SK-N-SH treated with all-trans-retinoic acid at 6 μM for 48 hours (cell line): ENCODE results near the gene POLR1C.
"Not testable (repeated sequence)": the region's sequence is repeated elsewhere in the genome, so short reads cannot be mapped to it uniquely, and the experiment has no call there.

Experiments used
- ATAC-seq: fragments of 200-7000 bp; cut with Tn5 transposase; 3 replicates; pipeline ENCODE4 v1.9.1; 2020; ENCODE audit warnings: mild to moderate bottlenecking, moderate library complexity
- BACH2 ChIP-seq: fragments of 250-450 bp; sonication (Bioruptor Pico); IDR thresholded peaks from 2 replicates; pipeline ENCODE4 v1.9.0; 2021; ENCODE audit warnings: mild to moderate bottlenecking, borderline replicate concordance
- CSDC2 ChIP-seq: fragments of 250-450 bp; sonication (Bioruptor Pico); IDR thresholded peaks from 2 replicates; pipeline ENCODE4 v1.5.0; 2020; ENCODE audit warnings: mild to moderate bottlenecking, moderate library complexity
- ESRRG ChIP-seq: fragments of 250-450 bp; sonication (Bioruptor Pico); IDR thresholded peaks from 2 replicates; pipeline ENCODE4 v1.6.1; 2021; ENCODE audit warnings: mild to moderate bottlenecking
- ISL1 ChIP-seq: fragments of 250-450 bp; sonication (Bioruptor Pico); IDR thresholded peaks from 2 replicates; pipeline ENCODE4 v2.1.2; 2022; ENCODE audit warnings: mild to moderate bottlenecking, moderate library complexity
- OSR1 ChIP-seq: fragments of 250-450 bp; sonication (Bioruptor Pico); IDR thresholded peaks from 2 replicates; pipeline ENCODE4 v1.8.0; 2022; ENCODE audit warnings: moderate library complexity, mild to moderate bottlenecking, inconsistent platforms
- PPARA ChIP-seq: fragments of 250-450 bp; sonication (Bioruptor Pico); IDR thresholded peaks from 2 replicates; pipeline ENCODE4 v1.5.0; 2020; ENCODE audit warnings: mild to moderate bottlenecking, borderline replicate concordance
- RARB ChIP-seq: fragments of 250-450 bp; sonication (Bioruptor Pico); IDR thresholded peaks from 2 replicates; pipeline ENCODE4 v1.8.0; 2021; ENCODE audit warnings: mild to moderate bottlenecking, moderate library complexity
- SNAI2 ChIP-seq: fragments of 250-450 bp; sonication (Bioruptor Pico); IDR thresholded peaks from 2 replicates; pipeline ENCODE4 v1.5.0; 2020; ENCODE audit warnings: mild to moderate bottlenecking, moderate library complexity
- TCF4 ChIP-seq: fragments of 250-450 bp; sonication (Bioruptor Pico); IDR thresholded peaks from 2 replicates; pipeline ENCODE4 v1.8.0; 2021; ENCODE audit warnings: mild to moderate bottlenecking, moderate library complexity, borderline replicate concordance
- TOX ChIP-seq: fragments of 250-450 bp; sonication (Bioruptor Pico); IDR thresholded peaks from 2 replicates; pipeline ENCODE4 v1.8.0; 2021; ENCODE audit warnings: mild to moderate bottlenecking, moderate library complexity, borderline replicate concordance
- ZC3H10 ChIP-seq: fragments of 250-450 bp; sonication (Bioruptor Pico); IDR thresholded peaks from 2 replicates; pipeline ENCODE4 v1.5.1; 2021; ENCODE audit warnings: mild to moderate bottlenecking, moderate library complexity
- ZFP3 ChIP-seq: fragments of 250-450 bp; sonication (Bioruptor Pico); IDR thresholded peaks from 2 replicates; pipeline ENCODE4 v1.5.0; 2020; ENCODE audit warnings: mild to moderate bottlenecking, moderate library complexity
- ZFP30 ChIP-seq: fragments of 450-650 bp; formaldehyde crosslinking; IDR thresholded peaks from 2 replicates; pipeline ENCODE4 v1.5.0; 2022; ENCODE audit warnings: mild to moderate bottlenecking, moderate library complexity
- ZNF565 ChIP-seq: fragments of 450-650 bp; formaldehyde crosslinking; conservative IDR thresholded peaks from 2 replicates; pipeline ENCODE4 v1.5.0; 2020; ENCODE audit warnings: low read depth, mild to moderate bottlenecking, moderate library complexity
- ZNF70 ChIP-seq: fragments of 450-650 bp; formaldehyde crosslinking; IDR thresholded peaks from 2 replicates; pipeline ENCODE4 v1.5.0; 2020; ENCODE audit warnings: mild to moderate bottlenecking, moderate library complexity
- ZNF8 ChIP-seq: fragments of 450-650 bp; formaldehyde crosslinking; IDR thresholded peaks from 2 replicates; pipeline ENCODE4 v1.5.0; 2020; ENCODE audit warnings: mild to moderate bottlenecking, moderate library complexity
- TF ChIP-seq, protein P1 (sequence below): fragments of 250-450 bp; sonication (Bioruptor Pico); IDR thresholded peaks from 2 replicates; pipeline ENCODE4 v1.8.0; 2020; ENCODE audit warnings: mild to moderate bottlenecking, moderate library complexity, borderline replicate concordance
- TF ChIP-seq, protein P2 (sequence below): fragments of 250-450 bp; sonication (Bioruptor Pico); IDR thresholded peaks from 2 replicates; pipeline ENCODE4 v1.5.0; 2020; ENCODE audit warnings: mild to moderate bottlenecking, moderate library complexity
- TF ChIP-seq, protein P3 (sequence below): fragments of 250-450 bp; sonication (Bioruptor Pico); IDR thresholded peaks from 2 replicates; pipeline ENCODE4 v1.8.0; 2021; ENCODE audit warnings: low read depth, mild to moderate bottlenecking, moderate library complexity, borderline replicate concordance
- TF ChIP-seq, protein P4 (sequence below): fragments of 250-450 bp; sonication (Bioruptor Pico); IDR thresholded peaks from 2 replicates; pipeline ENCODE4 v1.5.1; 2020; ENCODE audit warnings: low read depth, mild to moderate bottlenecking, moderate library complexity

The POLR1C gene

DNA sequence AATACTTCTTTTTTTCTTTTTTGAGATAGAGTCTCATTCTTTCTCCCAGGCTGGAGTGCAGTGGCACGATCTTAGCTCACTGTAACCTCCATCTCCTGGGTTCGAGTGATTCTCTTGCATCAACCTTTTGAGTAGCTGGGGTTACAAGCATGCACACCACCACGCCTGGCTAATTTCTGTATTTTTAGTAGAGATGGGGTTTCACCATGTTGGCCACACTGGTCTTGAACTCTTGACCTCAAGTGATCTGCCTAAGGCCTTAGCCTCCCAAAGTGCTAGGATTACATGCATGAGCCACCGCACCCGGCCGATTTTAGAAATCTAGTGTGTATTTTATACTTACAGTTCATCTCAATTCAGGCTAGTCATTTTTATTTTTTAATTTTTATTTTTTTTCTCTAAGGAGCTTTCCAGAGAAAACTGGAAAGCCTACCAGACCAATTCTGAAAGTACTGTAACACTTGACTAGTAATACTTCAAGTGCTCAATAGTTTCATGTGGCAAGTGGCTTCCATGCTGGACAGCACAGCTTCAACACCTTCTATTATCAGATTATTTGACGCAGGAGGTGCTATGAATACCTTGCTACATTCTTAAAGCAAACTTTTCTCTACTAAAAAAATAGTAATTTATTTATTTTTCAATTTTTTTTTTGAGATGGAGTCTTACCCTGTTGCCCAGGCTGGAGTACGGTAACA lies 25.0 kb downstream of the POLR1C start:
- TF ChIP-seq, protein P1, sequence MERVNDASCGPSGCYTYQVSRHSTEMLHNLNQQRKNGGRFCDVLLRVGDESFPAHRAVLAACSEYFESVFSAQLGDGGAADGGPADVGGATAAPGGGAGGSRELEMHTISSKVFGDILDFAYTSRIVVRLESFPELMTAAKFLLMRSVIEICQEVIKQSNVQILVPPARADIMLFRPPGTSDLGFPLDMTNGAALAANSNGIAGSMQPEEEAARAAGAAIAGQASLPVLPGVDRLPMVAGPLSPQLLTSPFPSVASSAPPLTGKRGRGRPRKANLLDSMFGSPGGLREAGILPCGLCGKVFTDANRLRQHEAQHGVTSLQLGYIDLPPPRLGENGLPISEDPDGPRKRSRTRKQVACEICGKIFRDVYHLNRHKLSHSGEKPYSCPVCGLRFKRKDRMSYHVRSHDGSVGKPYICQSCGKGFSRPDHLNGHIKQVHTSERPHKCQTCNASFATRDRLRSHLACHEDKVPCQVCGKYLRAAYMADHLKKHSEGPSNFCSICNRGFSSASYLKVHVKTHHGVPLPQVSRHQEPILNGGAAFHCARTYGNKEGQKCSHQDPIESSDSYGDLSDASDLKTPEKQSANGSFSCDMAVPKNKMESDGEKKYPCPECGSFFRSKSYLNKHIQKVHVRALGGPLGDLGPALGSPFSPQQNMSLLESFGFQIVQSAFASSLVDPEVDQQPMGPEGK (CRISPR knock-in tag) = no peak
- TF ChIP-seq ISL1 (CRISPR knock-in tag) (no peak), ZC3H10 (CRISPR knock-in tag) (no peak), CSDC2 (CRISPR knock-in tag) (no peak), SNAI2 (CRISPR knock-in tag) (no peak), ZFP30 (no peak), ESRRG (CRISPR knock-in tag) (no peak), ZNF70 (CRISPR knock-in tag) (no peak), TOX (no peak), ZNF565 (no peak), OSR1 (CRISPR knock-in tag) (no peak), TCF4 (CRISPR knock-in tag) (no peak), BACH2 (CRISPR knock-in tag) (no peak), ZFP3 (CRISPR knock-in tag) (no peak), ZNF8 (CRISPR knock-in tag) (no peak)
- TF ChIP-seq, protein P2, sequence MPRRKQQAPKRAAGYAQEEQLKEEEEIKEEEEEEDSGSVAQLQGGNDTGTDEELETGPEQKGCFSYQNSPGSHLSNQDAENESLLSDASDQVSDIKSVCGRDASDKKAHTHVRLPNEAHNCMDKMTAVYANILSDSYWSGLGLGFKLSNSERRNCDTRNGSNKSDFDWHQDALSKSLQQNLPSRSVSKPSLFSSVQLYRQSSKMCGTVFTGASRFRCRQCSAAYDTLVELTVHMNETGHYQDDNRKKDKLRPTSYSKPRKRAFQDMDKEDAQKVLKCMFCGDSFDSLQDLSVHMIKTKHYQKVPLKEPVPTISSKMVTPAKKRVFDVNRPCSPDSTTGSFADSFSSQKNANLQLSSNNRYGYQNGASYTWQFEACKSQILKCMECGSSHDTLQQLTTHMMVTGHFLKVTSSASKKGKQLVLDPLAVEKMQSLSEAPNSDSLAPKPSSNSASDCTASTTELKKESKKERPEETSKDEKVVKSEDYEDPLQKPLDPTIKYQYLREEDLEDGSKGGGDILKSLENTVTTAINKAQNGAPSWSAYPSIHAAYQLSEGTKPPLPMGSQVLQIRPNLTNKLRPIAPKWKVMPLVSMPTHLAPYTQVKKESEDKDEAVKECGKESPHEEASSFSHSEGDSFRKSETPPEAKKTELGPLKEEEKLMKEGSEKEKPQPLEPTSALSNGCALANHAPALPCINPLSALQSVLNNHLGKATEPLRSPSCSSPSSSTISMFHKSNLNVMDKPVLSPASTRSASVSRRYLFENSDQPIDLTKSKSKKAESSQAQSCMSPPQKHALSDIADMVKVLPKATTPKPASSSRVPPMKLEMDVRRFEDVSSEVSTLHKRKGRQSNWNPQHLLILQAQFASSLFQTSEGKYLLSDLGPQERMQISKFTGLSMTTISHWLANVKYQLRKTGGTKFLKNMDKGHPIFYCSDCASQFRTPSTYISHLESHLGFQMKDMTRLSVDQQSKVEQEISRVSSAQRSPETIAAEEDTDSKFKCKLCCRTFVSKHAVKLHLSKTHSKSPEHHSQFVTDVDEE (CRISPR knock-in tag) = no peak
- TF ChIP-seq, protein P3, sequence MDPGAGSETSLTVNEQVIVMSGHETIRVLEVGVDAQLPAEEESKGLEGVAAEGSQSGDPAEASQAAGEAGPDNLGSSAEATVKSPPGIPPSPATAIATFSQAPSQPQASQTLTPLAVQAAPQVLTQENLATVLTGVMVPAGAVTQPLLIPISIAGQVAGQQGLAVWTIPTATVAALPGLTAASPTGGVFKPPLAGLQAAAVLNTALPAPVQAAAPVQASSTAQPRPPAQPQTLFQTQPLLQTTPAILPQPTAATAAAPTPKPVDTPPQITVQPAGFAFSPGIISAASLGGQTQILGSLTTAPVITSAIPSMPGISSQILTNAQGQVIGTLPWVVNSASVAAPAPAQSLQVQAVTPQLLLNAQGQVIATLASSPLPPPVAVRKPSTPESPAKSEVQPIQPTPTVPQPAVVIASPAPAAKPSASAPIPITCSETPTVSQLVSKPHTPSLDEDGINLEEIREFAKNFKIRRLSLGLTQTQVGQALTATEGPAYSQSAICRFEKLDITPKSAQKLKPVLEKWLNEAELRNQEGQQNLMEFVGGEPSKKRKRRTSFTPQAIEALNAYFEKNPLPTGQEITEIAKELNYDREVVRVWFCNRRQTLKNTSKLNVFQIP (CRISPR knock-in tag) = no peak
- TF ChIP-seq, protein P4, sequence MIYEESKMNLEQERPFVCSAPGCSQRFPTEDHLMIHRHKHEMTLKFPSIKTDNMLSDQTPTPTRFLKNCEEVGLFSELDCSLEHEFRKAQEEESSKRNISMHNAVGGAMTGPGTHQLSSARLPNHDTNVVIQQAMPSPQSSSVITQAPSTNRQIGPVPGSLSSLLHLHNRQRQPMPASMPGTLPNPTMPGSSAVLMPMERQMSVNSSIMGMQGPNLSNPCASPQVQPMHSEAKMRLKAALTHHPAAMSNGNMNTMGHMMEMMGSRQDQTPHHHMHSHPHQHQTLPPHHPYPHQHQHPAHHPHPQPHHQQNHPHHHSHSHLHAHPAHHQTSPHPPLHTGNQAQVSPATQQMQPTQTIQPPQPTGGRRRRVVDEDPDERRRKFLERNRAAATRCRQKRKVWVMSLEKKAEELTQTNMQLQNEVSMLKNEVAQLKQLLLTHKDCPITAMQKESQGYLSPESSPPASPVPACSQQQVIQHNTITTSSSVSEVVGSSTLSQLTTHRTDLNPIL (CRISPR knock-in tag) = no peak
- ATAC-seq = no peak

DNA sequence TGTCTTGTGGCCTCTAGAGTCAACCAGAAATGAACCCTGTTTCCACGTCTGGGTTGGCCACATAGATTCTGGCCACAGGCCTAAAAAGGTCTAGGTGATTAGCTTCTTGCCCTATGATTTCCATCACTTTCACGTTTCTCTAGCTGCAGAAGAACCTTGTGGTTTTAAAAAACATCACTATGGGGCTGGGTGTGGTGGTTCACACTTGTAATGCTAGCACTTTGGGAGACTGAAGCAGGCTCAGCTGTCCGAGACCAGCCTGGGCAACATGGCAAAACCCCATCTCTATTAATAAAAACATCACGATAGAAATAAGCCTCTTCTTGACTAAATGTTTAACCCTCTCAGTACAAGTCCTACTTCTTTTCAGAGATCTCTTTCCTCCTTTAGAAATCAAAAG lies 27.6 kb downstream of the POLR1C start:
- ATAC-seq = no peak
- TF ChIP-seq BACH2 (CRISPR knock-in tag) (no peak), SNAI2 (CRISPR knock-in tag) (no peak), TCF4 (CRISPR knock-in tag) (no peak)
- TF ChIP-seq, protein P1 (CRISPR knock-in tag) = no peak

DNA sequence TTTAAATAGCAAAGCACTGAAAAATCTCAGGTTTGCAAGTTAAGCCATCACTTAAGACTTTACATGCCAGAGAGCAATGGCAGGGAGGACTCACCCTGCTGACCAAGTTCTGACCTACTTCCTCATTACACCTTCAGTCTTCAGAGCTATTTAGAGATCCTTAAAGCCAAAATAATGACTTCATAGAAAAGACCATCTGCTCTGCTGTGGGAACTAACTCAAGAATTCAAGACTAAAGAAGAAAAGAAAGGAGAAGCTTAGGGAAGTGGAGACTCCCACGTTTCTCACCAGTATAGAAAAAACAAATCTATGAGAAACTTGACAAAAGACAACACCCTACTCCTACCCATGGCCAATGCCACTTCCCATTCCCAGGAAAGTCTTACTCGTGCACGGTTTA lies 30.3 kb downstream of the POLR1C start:
- no peak for ATAC-seq
- TF ChIP-seq PPARA (CRISPR knock-in tag) (no peak), ZFP3 (CRISPR knock-in tag) (no peak), RARB (no peak), ZC3H10 (CRISPR knock-in tag) (no peak)
- TF ChIP-seq, all 23 proteins: peak for 0

DNA sequence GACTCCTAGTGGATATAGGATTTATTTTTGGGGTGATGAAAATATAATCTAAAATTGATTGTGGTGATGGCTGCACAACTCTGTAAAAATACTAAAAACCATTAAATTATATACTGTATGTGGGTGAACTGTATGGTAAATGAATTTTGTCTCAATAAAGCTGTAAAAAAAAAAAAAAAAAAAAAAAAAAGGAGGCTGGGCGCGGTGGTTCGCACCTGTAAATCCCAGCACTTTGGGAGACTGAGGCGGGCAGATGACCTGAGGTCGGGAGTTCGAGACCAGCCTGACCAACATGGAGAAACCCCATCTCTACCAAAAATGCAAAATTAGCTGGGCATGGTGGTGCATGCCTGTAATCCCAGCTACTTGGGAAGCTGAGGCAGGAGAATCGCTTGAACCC lies 40.7 kb downstream of the POLR1C start:
- ATAC-seq = not testable (repeated sequence)
